ENCODE data around the gene PNPO. TPM values are rescaled to one million over a fixed set of nuclear protein-coding genes. Genes with fewer than 3 reads are reported as not detected.

PNPO gene
- total and polyA plus RNA-seq, 2 of the 8 experiments (the other 6 are each of a cell fraction or from before 2014, with no cell fraction given) = 7.0 to 8.1 TPM

DNA sequence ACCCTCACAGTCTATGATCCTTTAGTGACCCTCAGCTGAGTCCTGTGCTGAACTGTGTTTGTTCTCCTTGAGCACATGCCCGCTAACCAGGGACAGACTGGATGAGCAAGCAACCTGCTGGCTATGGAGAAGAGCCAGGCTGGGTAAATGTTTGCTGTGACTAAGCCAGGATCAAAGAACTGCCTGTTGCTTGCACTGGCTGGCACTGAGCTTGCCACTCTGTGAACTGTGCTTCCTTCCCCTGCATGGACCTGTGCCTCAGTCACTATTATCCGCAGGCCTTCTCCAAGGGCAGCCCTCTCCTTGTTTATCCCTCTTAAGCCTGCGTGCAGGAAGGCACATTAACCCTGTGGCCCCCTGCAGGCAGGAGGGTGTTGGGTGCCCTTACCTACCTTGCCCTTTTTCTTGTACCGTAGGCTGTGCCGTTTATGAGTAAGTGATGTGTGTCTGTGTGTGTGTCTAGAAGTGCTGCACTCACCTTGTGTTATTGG lies 7.4 kb downstream of the PNPO start (continued):
- TF ChIP-seq TEAD4 (IDR thresholded peaks at IDR 0.05; ENCODE audit: low read depth, low read length) = no peak
- no peak for TF ChIP-seq ASH2L (IDR thresholded peaks at IDR 0.05; ENCODE audit: low read length)

All from H1 (cell line).